GM19463 (cell line): Measurements from ENCODE around the gene SDR9C7.
"Not testable (repeated sequence)": the region's sequence is repeated elsewhere in the genome, so short reads cannot be mapped to it uniquely, and the experiment has no call there.

Source experiments
- ATAC-seq: cut with Tn5 transposase; IDR thresholded peaks from one replicate; pipeline ENCODE4 v1.9.1; 2021; ENCODE audit warnings: mild to moderate bottlenecking, moderate library complexity; ENCODE audit not compliant: unreplicated experiment

Gene SDR9C7

GRCh38 chr12:56933826-56934625 is at the start of gene SDR9C7:
Gene SDR9C7 (minus strand): TSS chr12:56934408. CDS start chr12:56934261, 147 bp downstream.
- ATAC-seq: no peak

DNA sequence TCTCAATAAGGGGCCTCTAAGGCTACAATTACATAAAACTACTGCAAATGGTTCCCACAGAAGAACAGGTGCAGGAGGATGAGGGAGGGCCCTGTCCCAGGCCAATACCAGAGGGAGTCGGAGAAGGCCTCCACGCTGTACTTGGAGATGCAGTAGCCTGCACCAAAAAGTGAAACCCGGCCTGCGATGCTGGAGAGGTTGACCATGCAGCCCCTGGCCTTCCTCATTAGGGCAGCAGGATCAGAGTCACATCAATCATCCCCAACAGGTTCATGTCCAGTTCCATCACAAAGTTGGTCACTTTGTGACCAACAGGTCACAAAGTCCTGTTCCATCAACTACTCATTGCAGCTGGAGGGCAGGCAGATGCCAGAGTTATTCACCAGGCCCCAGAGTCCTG is 49.2 kb upstream of the SDR9C7 start:
- ATAC-seq: no peak

DNA sequence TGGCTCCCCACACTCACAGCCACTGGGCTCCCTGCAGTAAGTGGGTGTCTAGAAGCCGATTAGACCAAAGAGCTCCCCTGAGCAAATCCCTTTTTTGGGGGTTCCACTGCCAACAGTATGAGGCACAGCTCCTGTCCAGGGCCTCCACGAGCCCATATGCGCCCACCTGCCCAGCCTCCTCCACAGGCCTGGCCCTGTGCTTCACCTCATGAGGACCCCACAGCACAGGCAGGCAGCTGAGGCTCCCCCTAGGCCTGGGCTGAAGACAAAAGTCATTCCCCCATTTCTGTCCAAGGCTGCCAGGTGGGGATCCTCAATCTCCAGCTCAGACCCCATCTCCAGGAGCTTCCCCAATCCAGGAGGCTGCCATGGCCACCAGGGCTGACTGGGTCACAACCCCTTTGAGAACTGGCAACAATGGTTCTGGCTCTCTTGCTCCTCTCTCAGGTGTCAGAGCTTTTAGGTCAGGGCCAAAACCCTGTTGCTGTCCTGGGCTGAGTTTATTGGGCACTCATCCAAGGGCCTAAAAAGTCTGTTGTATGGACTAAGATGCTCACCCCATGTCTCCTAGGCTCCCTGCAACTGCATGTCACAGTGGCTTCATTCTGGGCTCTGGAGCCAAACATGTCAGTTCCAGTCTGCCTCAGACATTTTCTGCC is 48.5 kb upstream of the SDR9C7 start:
- not testable (repeated sequence) for ATAC-seq

DNA sequence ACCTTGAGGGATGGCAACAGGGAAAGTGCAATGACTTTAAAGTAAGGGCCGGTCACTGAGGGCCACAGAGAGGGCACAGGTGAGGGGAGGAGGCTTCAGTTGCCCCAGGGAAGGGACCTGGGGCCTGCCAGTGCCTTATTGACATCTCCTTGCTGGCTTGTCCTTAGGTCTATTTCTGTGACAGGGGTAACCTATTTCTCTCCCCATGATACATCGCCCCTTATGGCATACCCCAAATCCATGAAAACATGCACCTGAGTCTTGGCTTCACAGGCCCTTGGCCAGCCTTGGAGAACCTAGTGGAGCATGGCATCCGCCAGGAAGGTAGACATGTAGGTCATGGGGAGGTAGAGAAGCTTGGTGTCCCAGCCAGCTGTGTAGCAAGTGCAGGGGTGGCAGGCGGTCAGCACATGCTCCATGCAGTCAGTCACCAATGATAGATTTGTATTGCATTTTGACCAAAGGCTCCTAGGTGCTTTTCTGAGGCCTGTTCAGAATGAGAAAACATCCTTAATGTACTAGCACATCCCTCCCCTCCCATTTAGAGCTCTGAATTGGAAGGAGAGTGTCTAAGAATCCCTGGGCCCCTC is 46.8 kb upstream of the SDR9C7 start:
- no peak for ATAC-seq

- no peak for ATAC-seq
These were observed 46.1 kb upstream of the SDR9C7 start for GRCh38 chr12:56980268-56980667.

DNA sequence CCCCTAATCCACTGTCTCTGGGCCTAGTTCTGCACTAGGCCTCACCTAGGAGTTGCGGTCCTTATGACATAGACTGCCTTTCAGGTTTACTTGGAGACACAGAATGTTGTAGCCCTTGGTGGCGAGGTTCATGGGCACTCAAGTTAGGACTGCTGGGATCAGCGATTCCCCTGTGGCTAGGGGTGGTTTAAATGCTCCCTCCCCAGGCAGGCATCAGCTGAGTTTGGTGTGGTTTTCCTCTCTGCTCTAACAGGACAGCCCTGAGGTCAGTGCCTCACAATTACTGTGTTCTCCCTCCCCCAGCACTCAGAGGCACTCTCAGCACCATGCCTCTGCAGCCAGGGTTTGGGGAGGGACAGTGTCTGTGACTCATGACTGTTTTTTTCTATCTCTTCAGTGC is 45.4 kb upstream of the SDR9C7 start:
- no peak for ATAC-seq

GRCh38 chr12:56978397-56979138 is 44.4 kb upstream of the SDR9C7 start:
- no peak for ATAC-seq

- not testable (repeated sequence) for ATAC-seq
These were observed 43.2 kb upstream of the SDR9C7 start for GRCh38 chr12:56977361-56977760.

DNA sequence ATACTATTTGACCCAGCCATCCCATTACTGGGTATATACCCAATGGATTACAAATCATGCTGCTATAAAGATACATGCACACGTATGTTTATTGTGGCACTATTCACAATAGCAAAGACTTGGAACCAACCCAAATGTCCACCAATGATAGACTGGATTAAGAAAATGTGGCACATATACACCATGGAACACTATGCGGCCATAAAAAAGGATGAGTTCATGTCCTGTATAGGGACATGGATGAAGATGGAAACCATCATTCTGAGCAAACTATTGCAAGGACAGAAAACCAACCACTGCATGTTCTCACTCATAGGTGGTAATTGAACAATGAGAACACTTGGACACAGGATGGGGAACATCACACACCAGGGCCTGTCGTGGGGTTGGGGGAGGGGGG is 40.0 kb upstream of the SDR9C7 start:
- not testable (repeated sequence) for ATAC-seq

- ATAC-seq: not testable (repeated sequence)
These were observed 34.7 kb upstream of the SDR9C7 start for GRCh38 chr12:56968910-56969309.

DNA sequence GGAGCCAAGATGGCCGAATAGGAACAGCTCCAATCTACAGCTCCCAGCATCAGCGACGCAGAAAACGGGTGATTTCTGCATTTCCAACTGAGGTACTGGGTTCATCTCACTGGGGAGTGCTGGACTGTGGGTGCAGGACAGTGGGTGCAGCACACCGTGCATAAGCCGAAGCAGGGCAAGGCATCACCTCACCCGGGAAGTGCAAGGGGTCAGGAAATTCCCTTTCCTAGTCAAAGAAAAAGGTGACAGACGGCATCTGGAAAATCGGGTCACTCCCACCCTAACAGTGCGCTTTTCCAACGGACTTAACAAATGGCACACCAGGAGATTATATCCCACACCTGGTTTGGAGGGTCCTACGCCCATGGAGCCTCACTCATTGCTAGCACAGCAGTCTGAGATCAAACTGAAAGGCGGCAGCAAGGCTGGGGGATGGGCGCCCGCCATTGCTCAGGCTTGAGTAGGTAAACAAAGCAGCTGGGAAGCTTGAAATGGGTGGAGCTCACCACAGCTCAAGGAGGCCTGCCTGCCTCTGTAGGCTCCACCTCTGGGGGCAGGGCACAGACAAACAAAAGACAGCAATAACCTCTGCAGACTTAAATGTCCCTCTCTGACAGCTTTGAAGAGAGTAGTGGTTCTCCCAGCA is 31.9 kb upstream of the SDR9C7 start:
- not testable (repeated sequence) for ATAC-seq

DNA sequence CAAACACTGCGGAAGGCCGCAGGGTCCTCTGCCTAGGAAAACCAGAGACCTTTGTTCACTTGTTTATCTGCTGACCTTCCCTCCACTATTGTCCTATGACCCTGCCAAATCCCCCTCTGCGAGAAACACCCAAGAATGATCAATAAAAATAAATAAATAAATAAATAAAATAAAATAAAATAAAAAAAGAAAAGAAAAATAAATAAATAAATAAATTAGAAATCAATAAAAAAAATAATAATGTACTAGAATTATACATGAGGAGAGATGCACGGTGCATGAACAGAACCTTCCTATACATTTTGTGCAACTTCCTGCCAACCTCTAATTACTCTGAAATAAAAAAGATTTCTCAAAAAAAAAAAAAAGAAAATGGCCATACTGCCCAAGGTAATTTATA is 30.9 kb upstream of the SDR9C7 start:
- ATAC-seq: not testable (repeated sequence)

DNA sequence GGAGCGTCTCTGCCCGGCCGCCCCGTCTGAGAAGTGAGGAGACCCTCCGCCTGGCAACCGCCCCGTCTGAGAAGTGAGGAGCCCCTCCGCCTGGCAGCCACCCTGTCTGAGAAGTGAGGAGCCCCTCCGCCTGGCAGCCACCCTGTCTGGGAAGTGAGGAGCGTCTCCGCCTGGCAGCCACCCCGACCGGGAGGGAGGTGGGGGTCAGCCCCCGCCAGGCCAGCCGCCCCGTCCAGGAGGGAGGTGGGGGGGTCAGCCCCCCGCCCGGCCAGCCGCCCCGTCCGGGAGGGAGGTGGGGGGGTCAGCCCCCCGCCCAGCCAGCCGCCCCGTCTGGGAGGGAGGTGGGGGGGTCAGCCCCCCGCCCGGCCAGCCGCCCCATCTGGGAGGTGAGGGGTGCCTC is 29.3 kb upstream of the SDR9C7 start:
- not testable (repeated sequence) for ATAC-seq

GRCh38 chr12:56962247-56962646 is 28.0 kb upstream of the SDR9C7 start:
- ATAC-seq: not testable (repeated sequence)

DNA sequence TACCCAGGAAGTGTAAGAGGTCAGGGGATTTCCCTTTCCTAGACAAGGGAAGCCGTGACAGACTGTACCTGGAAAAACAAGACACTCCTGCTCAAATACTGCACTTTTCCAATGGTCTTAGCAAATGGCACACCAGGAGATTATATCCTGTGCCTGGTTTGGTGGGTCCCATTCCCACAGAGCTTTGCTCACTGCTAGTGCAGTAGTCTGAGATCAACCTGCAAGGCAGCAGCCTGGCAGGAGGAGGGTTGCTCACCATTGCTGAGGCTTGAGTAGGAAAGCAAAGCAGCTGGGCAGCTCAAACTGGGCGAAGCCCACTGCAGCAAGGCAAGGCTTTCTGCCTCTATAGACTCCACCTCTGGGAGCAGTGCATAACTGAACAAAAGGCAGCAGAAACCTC is 24.2 kb upstream of the SDR9C7 start:
- no peak for ATAC-seq

DNA sequence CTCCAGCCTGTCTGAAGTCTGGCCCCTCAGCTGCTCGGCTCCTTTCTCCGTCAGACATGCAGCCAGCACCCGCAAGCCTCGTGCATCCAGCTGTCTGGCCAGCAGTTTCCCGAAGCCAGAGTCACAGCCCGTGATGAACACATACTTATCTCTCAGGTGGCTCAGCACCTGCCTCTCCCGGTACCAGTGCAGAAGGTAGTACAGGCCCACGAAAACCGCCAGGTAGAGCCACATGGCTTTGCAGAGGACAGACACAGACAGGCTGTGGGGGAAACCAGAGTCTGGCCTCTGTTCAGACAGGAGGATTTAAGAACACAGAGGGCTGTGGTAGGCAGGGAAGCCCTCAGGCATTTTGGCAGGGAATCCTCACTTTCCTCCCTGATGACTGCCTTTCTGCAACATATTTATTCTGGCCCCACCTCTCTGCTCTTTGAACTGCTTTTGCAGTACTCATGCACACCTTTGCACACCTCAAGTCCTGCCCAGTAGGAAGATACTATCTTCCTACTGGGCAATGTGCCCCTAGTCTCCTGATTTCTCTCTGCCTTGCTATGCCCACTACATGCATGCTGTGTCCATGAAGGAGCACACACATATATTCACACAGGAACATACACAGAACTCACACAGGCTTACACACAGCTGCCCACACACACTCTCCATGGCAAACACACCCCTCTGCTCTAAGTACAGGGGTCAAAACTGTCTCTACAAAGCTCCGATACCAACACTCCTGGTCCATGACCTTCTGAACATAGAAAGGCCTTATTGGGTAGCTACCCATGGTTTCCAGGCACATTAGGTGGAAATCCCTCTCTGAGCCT is 23.2 kb upstream of the SDR9C7 start, which contains the start of gene RDH16:
Gene RDH16 (minus strand): TSS at position 380 of the 824 bp plus-strand sequence. CDS start 146 bp downstream, at position 234.
- ATAC-seq: no peak

- no peak for ATAC-seq
These were observed 21.5 kb upstream of the SDR9C7 start for GRCh38 chr12:56955631-56956256.

DNA sequence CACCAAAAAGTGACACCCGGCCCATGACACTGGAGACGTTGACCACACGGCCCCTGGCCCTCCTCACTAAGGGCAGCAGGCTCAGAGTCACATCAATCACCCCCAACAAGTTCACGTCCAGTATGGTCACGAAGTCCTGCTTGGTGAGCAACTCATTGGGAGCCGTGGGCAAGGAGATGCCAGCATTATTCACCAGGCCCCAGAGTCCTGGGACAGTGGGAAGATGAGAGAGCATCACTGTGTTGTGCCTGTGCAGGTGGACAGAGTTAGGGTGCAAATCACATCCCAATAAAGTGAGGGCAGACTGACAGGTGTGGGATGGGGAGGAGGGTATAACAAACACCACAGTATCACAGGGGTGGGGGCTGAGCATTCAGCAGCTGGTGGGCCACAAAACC is 20.7 kb upstream of the SDR9C7 start:
- no peak for ATAC-seq
